GM15510 (cell line): ENCODE results near the gene LALBA.

Experiments
- POLR2A ChIP-seq: IDR thresholded peaks from 3 replicates; pipeline ENCODE4 v1.6.1; 2011; ENCODE audit warnings: borderline replicate concordance; ENCODE audit not compliant: insufficient read length; ENCODE audit errors: extremely low read depth

LALBA gene

GRCh38 chr12:48545833-48546469 is 23.9 kb downstream of the LALBA start:
- TF ChIP-seq POLR2A, result no peak

- TF ChIP-seq POLR2A, result no peak
These were observed 27.4 kb downstream of the LALBA start for GRCh38 chr12:48542300-48542928.

- no peak for TF ChIP-seq POLR2A
These were observed 33.2 kb downstream of the LALBA start for GRCh38 chr12:48536602-48537001.

GRCh38 chr12:48532601-48533000 is 37.2 kb downstream of the LALBA start:
- no peak for TF ChIP-seq POLR2A

- TF ChIP-seq POLR2A, result no peak
These were observed 41.8 kb downstream of the LALBA start for GRCh38 chr12:48527891-48528670.

- no peak for TF ChIP-seq POLR2A
These were observed 44.5 kb downstream of the LALBA start, which contains the start of gene OR8S1 for GRCh38 chr12:48525332-48525731. Gene OR8S1 (plus strand): TSS chr12:48525632. CDS start chr12:48525632, 0 bp downstream.
